Osteoblast (primary cell): ENCODE measurements around the gene ZNF148. TPM values are rescaled to one million over a fixed set of nuclear protein-coding genes. Genes with fewer than 3 reads are reported as not detected.

Source experiments
- DNase-seq: peaks from one replicate; pipeline ENCODE4 v3.0.0; 2011; ENCODE audit warnings: low spot score, mixed read lengths; ENCODE audit not compliant: insufficient read length; ENCODE audit errors: missing footprints
- H2AFZ ChIP-seq: 2 replicates; pipeline ENCODE4 v1.6.0; 2011; ENCODE audit warnings: mild to moderate bottlenecking, low read length
- H3K27ac ChIP-seq: 2 replicates; pipeline ENCODE4 v1.5.1; 2011; ENCODE audit warnings: mild to moderate bottlenecking, low read depth, low read length, moderate library complexity
- H3K27me3 ChIP-seq: 2 replicates; pipeline ENCODE4 v1.6.0; 2012; ENCODE audit warnings: mild to moderate bottlenecking, control low read depth, inconsistent platforms, low read length, moderate library complexity; ENCODE audit not compliant: insufficient read depth
- H3K36me3 ChIP-seq: 2 replicates; pipeline ENCODE4 v1.5.1; 2011; ENCODE audit warnings: mild to moderate bottlenecking, low read length, control low read depth, moderate library complexity; ENCODE audit not compliant: insufficient read depth
- H3K4me1 ChIP-seq: 2 replicates; pipeline ENCODE4 v1.5.1; 2011; ENCODE audit warnings: mild to moderate bottlenecking, low read length, control low read depth, moderate library complexity; ENCODE audit not compliant: insufficient read depth
- H3K4me2 ChIP-seq: 2 replicates; pipeline ENCODE4 v1.6.0; 2011; ENCODE audit warnings: mild to moderate bottlenecking, low read length; ENCODE audit not compliant: insufficient read depth
- H3K4me3 ChIP-seq: fragments of 200-600 bp; sonication (generic); 3 replicates; pipeline ENCODE4 v1.5.1; 2012; ENCODE audit warnings: mild to moderate bottlenecking, low read length, inconsistent platforms; ENCODE audit not compliant: insufficient read depth
- H3K79me2 ChIP-seq: 2 replicates; pipeline ENCODE4 v1.6.0; 2012; ENCODE audit warnings: mild to moderate bottlenecking, low read length, control low read depth, inconsistent platforms; ENCODE audit not compliant: insufficient read depth
- H3K9me3 ChIP-seq: 2 replicates; pipeline ENCODE4 v1.5.1; 2011; ENCODE audit warnings: low read depth, low read length, control low read depth
- H4K20me1 ChIP-seq: 2 replicates; pipeline ENCODE4 v1.6.0; 2012; ENCODE audit warnings: mild to moderate bottlenecking, low read length, control low read depth; ENCODE audit not compliant: insufficient read depth
- CTCF ChIP-seq: IDR thresholded peaks from 2 replicates; pipeline ENCODE4 v1.5.1; 2011; ENCODE audit warnings: mild to moderate bottlenecking, low read depth, low read length, moderate library complexity; ENCODE audit errors: extremely low read depth
- total RNA-seq: library from RNA; depleted of rRNA; stranded (reverse); fragments of >200 nt; gene quantifications from 2 replicates; pipeline ENCODE4 v1.2.3, GENCODE V29; 2012

Gene ZNF148
- total RNA-seq, 1 donor = 38.4 TPM

- TF ChIP-seq CTCF = no peak
- H3K27ac ChIP-seq = no peak overlapping the region
- DNase-seq = no peak
- H3K79me2 ChIP-seq = peaks cover 13% of the 10 kb centered on the region
- no peaks in the 10 kb centered on the region for H4K20me1 ChIP-seq
- no peak overlapping the region for H2AFZ ChIP-seq
- peaks cover 14% of the 10 kb centered on the region for H3K4me1 ChIP-seq
- H3K9me3 ChIP-seq = no peaks in the 10 kb centered on the region
- H3K36me3 ChIP-seq = no peaks in the 10 kb centered on the region
- no peak overlapping the region for H3K4me3 ChIP-seq
- no peaks in the 10 kb centered on the region for H3K27me3 ChIP-seq
- H3K4me2 ChIP-seq = no peak overlapping the region
Measured at GRCh38 chr3:125379483-125379882, 4.4 kb upstream of the ZNF148 start.

DNA sequence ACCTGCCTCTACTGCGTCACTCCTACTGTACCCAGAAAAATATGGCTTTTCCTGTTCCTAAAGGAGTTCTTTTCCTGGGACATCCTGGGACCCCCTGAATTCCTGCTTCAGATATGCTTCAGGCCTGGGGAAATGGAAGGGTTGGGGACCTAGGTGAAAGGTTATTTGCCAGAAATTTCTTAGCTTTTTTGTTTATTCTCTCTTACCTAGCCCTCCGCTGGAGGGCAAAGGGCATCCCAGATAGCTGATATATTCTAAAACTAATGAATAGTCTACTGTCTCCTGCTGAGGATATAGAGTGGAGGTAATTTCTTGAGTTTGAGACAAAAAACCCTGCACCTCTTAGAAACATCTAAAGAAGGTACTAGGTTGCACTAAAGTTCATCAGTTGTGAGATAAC is 3.6 kb upstream of the ZNF148 start:
- H2AFZ ChIP-seq = no peak overlapping the region
- no peaks in the 10 kb centered on the region for H3K27me3 ChIP-seq
- no peak overlapping the region for H3K27ac ChIP-seq
- H4K20me1 ChIP-seq = peaks cover 7% of the 10 kb centered on the region
- H3K79me2 ChIP-seq = peaks cover 20% of the 10 kb centered on the region
- H3K4me2 ChIP-seq = no peak overlapping the region
- peaks cover 20% of the 10 kb centered on the region for H3K4me1 ChIP-seq
- no peak overlapping the region for H3K4me3 ChIP-seq
- H3K9me3 ChIP-seq = no peaks in the 10 kb centered on the region
- H3K36me3 ChIP-seq = no peaks in the 10 kb centered on the region
- no peak for TF ChIP-seq CTCF
- no peak for DNase-seq

DNA sequence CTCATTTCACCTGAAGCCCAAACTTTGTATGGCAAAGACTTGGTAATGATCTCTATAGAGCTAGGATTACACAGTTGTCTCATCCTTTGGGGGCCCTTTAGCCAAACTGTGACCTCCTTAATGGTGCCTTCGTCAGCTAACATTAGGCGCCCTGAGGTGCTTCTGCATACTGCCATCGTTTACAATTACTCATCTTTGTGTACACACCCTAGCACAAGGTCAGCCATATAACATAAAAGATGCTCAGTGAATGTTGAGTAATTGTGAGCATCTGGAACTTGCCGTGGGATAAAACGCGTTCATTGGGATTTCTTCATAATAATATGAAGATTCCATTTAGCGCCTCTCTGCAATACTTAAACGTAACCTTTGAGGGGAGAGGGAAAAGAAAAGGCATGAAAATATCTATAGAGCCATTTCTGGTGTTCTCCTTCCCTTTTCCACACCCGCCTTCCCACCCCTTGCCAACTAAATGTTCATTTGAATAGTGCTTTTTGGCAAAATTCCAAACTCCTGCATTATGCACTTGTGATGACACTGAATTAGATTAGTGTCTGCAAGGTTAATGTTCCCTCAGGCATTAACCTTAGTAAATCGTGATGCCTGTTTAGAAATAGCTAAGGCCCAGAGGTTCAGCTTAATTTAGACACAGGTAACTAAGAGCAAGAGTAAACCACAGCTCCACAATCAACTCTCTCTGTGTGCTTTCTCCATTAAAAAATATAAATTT is 990 bp upstream of the ZNF148 start:
- H3K4me3 ChIP-seq = peak overlapping the region; percentile 95
- no peaks in the 10 kb centered on the region for H3K27me3 ChIP-seq
- peak overlapping the region; percentile 85 for H3K4me2 ChIP-seq
- H2AFZ ChIP-seq = peak overlapping the region; percentile 95
- peaks cover 19% of the 10 kb centered on the region for H4K20me1 ChIP-seq
- no peak for TF ChIP-seq CTCF
- peak overlapping the region; percentile 90 for H3K27ac ChIP-seq
- H3K9me3 ChIP-seq = no peaks in the 10 kb centered on the region
- no peak for DNase-seq
- H3K36me3 ChIP-seq = peaks cover 7% of the 10 kb centered on the region
- H3K79me2 ChIP-seq = peaks cover 46% of the 10 kb centered on the region
- peaks cover 16% of the 10 kb centered on the region for H3K4me1 ChIP-seq

DNA sequence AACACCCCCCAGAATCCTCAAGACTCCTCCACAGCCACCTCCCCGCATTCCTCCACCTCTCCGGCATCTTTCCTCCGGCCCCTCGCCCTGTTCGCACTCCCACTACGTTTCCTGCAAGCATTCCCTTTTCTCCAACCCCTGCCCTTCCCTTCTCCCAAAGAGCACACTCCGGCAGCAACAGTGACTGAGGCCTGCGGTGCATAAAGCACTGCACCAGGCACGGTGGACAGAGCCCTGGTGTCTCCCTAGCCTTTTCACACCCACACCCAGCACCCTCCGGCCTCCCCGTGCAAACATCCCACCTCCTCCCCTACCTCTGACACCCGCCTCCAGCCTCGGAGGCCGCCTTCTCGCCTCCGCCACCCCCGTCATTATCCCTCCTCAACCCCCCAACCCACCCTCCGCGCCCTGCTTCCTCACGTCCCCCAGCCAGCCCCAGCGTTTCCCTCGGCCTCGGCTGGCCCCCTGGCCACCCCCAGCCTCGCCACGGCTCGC is 577 bp downstream of the ZNF148 start:
- Histone ChIP-seq H3K36me3 (peaks cover 7% of the 10 kb centered on the region), H2AFZ (peak overlapping the region; percentile 76), H3K4me2 (peak overlapping the region; percentile 90), H3K4me3 (peak overlapping the region; percentile 95), H3K9me3 (no peaks in the 10 kb centered on the region), H4K20me1 (peaks cover 28% of the 10 kb centered on the region), H3K27me3 (no peaks in the 10 kb centered on the region), H3K27ac (peak overlapping the region; percentile 87), H3K79me2 (peaks cover 61% of the 10 kb centered on the region), H3K4me1 (peaks cover 16% of the 10 kb centered on the region)
- no peak for TF ChIP-seq CTCF
- peak; percentile 88 for DNase-seq
